BE2C (cell line): ENCODE data around the gene NAAA.
"Not testable (repeated sequence)": the region's sequence is repeated elsewhere in the genome, so short reads cannot be mapped to it uniquely, and the experiment has no call there.

Source experiments
- DNase-seq: peaks from one replicate; pipeline ENCODE4 v3.0.0-alpha.2; 2020
- H3K27me3 ChIP-seq: fragments of 250-450 bp; sonication (Bioruptor Pico); 2 replicates; pipeline ENCODE4 v1.5.1; 2020; ENCODE audit warnings: mild to moderate bottlenecking
- H3K36me3 ChIP-seq: fragments of 250-450 bp; sonication (Bioruptor Pico); 2 replicates; pipeline ENCODE4 v1.5.1; 2020; ENCODE audit warnings: mild to moderate bottlenecking
- H3K4me1 ChIP-seq: fragments of 250-450 bp; sonication (Bioruptor Pico); 2 replicates; pipeline ENCODE4 v1.5.1; 2020
- H3K4me3 ChIP-seq: 2 replicates; pipeline ENCODE4 v1.5.1; 2011; ENCODE audit warnings: low read depth, low read length
- H3K9me3 ChIP-seq: fragments of 250-450 bp; sonication (Bioruptor Pico); 2 replicates; pipeline ENCODE4 v1.5.1; 2020
- CTCF ChIP-seq: IDR thresholded peaks from 2 replicates; pipeline ENCODE4 v1.5.1; 2012; ENCODE audit warnings: mild to moderate bottlenecking, low read depth, low read length

Gene NAAA

DNA sequence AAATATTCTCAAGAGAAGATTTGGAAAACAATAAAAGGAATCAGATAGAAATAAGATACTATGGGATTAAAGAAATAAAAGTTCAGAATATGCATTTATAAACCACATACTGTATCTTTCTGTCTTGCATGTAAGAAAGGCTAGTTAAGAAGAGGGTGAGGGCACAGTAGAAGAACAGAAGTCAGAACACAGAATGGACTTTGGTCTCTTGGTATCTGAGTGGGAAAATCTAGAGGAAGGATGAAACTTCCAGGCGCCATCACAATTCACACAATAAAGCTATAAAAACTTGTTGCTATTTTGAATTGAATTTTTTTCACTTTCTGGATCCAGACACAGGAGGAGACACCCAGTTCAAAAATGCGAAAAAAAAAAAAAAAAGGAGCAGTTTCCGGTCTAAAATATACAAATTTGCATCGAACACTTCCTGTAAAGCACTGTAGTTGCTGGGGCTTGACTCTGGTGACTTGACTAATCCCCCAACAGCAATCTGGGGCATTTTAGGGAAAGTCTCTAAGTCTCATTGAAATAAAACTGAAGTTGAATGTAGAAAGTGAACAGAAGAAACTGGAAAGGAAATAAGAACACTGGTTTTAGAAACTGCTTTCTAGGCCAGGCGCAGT is 8.1 kb upstream of the NAAA start:
- H3K36me3 ChIP-seq: peaks cover 68% of the 10 kb centered on the region
- H3K27me3 ChIP-seq: no peaks in the 10 kb centered on the region
- TF ChIP-seq CTCF: no peak
- no peak for DNase-seq
- H3K9me3 ChIP-seq: no peaks in the 10 kb centered on the region
- no peak overlapping the region for H3K4me3 ChIP-seq
- no peaks in the 10 kb centered on the region for H3K4me1 ChIP-seq

DNA sequence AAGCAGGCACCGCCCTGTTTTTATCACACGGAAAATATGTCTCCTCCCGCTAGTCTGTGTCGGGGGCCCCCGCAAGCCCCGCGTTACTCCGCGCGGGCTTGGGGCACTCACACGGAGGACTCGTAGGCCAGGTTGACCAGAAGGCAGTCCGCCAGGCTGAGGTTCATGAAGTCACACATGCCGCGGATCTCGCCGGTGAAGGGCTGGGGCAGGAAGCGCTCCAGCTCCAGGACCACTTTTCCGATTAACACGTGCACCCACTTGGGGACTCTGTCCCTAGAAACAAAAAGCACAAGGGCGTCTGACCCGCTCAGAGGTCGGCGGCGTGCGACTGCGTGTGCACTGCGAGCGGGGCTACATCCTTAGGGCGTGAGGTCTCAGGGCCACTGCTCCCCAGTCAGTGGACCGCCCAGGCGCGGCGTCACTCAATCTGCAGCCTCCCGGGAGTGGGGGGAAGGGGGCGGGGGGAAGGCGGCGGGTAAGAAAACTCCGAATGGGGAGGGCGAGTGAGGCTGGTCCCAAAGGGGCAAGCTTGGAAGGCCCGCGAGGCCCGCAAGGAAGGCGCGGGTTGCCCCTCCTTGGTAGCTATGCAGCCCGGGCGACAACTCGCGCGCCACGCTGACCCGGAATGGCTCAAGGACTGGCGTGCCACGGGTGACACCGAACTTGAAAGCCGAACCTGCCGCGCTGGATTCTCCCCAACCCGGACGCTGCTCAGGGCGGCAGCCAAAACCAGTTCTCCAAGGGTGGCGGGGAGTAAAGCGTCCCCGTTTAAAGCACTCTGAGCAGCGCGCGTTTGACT is 722 bp downstream of the NAAA start:
- Histone ChIP-seq H3K4me1 (no peaks in the 10 kb centered on the region), H3K4me3 (peak overlapping the region; percentile 83), H3K36me3 (no peaks in the 10 kb centered on the region; the same call in 1 of the 2 replicates), H3K9me3 (no peaks in the 10 kb centered on the region), H3K27me3 (no peaks in the 10 kb centered on the region)
- peak; percentile 84 for DNase-seq
- TF ChIP-seq CTCF: no peak

DNA sequence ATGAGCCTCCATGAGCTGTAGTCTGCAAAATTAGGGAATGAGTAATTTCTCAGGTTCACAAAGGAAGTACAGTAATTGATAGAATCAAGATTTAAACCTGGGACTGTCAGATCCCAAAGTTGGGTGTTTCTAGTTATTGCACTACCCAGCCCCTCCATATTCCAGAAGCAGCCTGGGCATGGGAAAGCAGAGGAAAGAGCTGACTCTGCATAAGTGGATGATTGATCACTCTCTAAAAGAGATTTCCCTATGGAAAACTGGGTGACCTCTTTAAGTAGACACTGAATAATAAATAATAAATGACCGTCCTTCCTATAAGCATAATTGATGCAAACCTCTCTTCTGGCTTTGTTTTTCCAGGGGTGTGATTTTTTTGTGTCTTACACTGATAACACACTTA is 5.2 kb downstream of the NAAA start:
- no peaks in the 10 kb centered on the region for H3K4me1 ChIP-seq

DNA sequence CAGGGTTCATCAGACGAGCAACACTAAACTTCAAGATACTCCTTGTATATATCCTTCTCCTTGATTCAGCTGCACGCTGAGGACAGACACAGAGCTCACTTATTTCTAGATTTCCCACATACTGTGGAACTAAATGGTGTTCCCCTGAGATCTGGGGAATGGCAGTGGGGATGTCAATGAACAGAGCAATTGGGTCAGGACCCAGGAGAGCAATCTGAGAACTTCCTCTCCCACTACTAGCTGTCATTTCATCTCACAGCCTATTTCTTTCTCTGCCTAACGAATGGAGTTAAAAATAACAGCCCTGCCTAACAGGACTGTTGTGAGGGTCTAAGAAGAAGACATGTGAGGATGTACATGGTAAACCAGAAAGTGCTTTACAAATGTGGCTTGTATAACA is 10.7 kb downstream of the NAAA start:
- H3K27me3 ChIP-seq: no peaks in the 10 kb centered on the region
- TF ChIP-seq CTCF: no peak
- no peak overlapping the region for H3K4me3 ChIP-seq
- no peaks in the 10 kb centered on the region for H3K9me3 ChIP-seq
- H3K36me3 ChIP-seq: peaks cover 7% of the 10 kb centered on the region
- no peak for DNase-seq
- H3K4me1 ChIP-seq: no peaks in the 10 kb centered on the region

More for the DNA sequence above, 5.2 kb downstream of the NAAA start:
- no peak overlapping the region for H3K4me3 ChIP-seq
- H3K27me3 ChIP-seq: no peaks in the 10 kb centered on the region
- peaks cover 4% of the 10 kb centered on the region for H3K36me3 ChIP-seq
- H3K9me3 ChIP-seq: no peaks in the 10 kb centered on the region
- no peak for TF ChIP-seq CTCF
- DNase-seq: no peak

DNA sequence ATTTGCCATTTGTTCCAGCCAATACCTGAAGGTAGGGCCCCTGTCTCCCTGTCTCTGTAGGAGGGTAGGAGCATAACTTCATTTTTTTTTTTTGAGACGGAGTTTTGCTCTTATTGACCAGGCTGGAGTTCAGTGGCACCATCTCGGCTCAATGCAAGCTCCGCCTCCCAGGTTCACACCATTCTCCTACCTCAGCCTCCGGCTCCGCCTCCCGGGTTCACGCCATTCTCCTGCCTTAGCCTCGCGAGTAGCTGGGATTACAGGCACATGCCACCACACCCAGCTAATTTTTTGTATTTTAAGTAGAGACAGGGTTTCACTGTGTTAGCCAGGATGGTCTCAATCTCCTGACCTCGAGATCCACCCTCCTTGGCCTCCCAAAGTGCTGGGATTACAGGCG is 15.9 kb downstream of the NAAA start:
- not testable (repeated sequence) for H3K4me3 ChIP-seq, H3K4me1 ChIP-seq, H3K9me3 ChIP-seq, DNase-seq, H3K27me3 ChIP-seq, H3K36me3 ChIP-seq

DNA sequence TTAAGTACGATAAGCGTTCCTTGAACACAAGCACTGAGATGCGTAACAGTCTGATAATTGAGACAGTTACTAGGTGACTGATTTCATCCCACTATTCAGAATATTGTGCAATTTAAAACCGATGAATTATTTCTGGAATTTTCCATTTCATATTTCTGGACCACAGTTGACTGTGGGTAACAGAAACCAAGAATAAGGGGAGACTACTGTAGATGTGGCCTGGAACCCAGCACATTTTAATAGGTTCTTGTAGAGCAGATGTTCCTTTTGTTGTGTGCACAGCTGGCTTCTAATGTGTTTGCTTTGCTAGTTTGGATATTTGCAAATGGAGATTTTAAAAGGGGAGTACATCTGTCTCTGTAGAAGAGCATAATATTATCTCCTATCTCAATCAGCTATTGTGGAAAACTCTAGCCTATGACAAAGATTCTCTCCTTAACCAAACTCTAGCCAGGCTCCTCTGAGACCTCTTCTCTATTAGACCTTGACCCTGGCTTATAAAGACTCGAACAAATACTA is 16.4 kb downstream of the NAAA start:
- H3K27me3 ChIP-seq: no peaks in the 10 kb centered on the region
- H3K9me3 ChIP-seq: no peaks in the 10 kb centered on the region
- H3K36me3 ChIP-seq: peaks cover 3% of the 10 kb centered on the region; the same call in 1 of the 2 replicates
- TF ChIP-seq CTCF: no peak
- no peak for DNase-seq
- no peak overlapping the region for H3K4me3 ChIP-seq
- H3K4me1 ChIP-seq: no peaks in the 10 kb centered on the region
